K562 (cell line): Measurements from ENCODE around the gene DCAF10. TPM values are rescaled to one million over a fixed set of nuclear protein-coding genes. Genes with fewer than 3 reads are reported as not detected.

Experiments used
- ATAC-seq: fragments of 200-7000 bp; cut with Tn5 transposase; 3 replicates; pipeline ENCODE4 v1.9.1; 2020; ENCODE audit warnings: moderate library complexity
- BruUV-seq: library from RNA; stranded (reverse); fragments of 400-500 nt; replicated peaks from 2 replicates; lab custom pipeline; 2021; lab: Mats Ljungman, UMichigan
- CTCF ChIA-PET: fragments of 300-600 bp; formaldehyde crosslinking; extraction: SDS; loops from one replicate; lab custom pipeline; 2021; ENCODE audit warnings: low intra/inter-chr PET ratio; lab: Yijun Ruan, JAX
- POLR2A ChIA-PET: fragments of 300-600, 350-650 bp; sonication (Branson Sonifier 250); formaldehyde crosslinking; extraction: SDS; loops from one replicate; lab custom pipeline; 2021; ENCODE audit warnings: antibody characterized with exemption, inconsistent platforms; lab: Yijun Ruan, JAX
- DNase-seq, 4 experiments: peaks; one replicate each; pipeline versions ENCODE4 v3.0.0 to v3.0.0-alpha.2; 2011 to 2018; ENCODE audit warnings: low spot score in 3 of 4, mixed read lengths in 3 of 4; ENCODE audit errors: extremely low read depth in 1 of 4
- FAIRE-seq: peaks from 2 replicates; lab custom pipeline; 2011; peaks lifted over from hg19 to GRCh38; lab: Jason Lieb, UNC
- H2AFZ ChIP-seq: 2 replicates; pipeline ENCODE4 v1.6.0; 2011; ENCODE audit warnings: low read depth, low read length, control low read depth, inconsistent platforms
- H3K27ac ChIP-seq: fragments of 200-600 bp; 3 replicates; pipeline ENCODE4 v1.8.0; 2011; ENCODE audit warnings: low read depth, mild to moderate bottlenecking, control low read depth, inconsistent platforms, low read length, moderate library complexity, mixed read lengths; ENCODE audit errors: extremely low read depth
- H3K27me3 ChIP-seq, 2 experiments: fragments of 300-600 bp in 1 of 2; 2 replicates in 1 of 2; 3 replicates in 1 of 2; pipeline versions ENCODE4 v1.6.0 to v1.8.0; 2011; ENCODE audit warnings: inconsistent platforms in 2 of 2, low read length in 2 of 2, mild to moderate bottlenecking in 1 of 2, mixed read lengths in 1 of 2, moderate library complexity in 1 of 2; ENCODE audit not compliant: control insufficient read depth in 2 of 2, insufficient read depth in 2 of 2
- H3K36me3 ChIP-seq: fragments of 300-600 bp; 3 replicates; pipeline ENCODE4 v1.8.0; 2011; ENCODE audit warnings: mild to moderate bottlenecking, low read length, inconsistent platforms; ENCODE audit not compliant: control insufficient read depth, insufficient read depth
- H3K4me1 ChIP-seq, 2 experiments: fragments of 200-600 bp in 1 of 2; replicated peaks in 1 of 2; 2 replicates in 1 of 2; 3 replicates in 1 of 2; pipeline versions ENCODE4 v1.5.1 to v1.8.0; 2011; ENCODE audit warnings: inconsistent platforms in 2 of 2, low read length in 2 of 2, mild to moderate bottlenecking in 1 of 2, mixed read lengths in 1 of 2, moderate library complexity in 1 of 2; ENCODE audit not compliant: control insufficient read depth in 2 of 2, insufficient read depth in 2 of 2
- H3K4me2 ChIP-seq: 2 replicates; pipeline ENCODE4 v1.6.1; 2011; ENCODE audit warnings: low read length, control low read depth, inconsistent platforms, mixed read lengths; ENCODE audit not compliant: insufficient read depth
- H3K4me3 ChIP-seq: fragments of 200-600 bp; sonication (generic), shearing (Covaris generic); 2 replicates; pipeline ENCODE4 v1.5.1; 2016; ENCODE audit warnings: control low read depth, inconsistent platforms
- H3K79me2 ChIP-seq: fragments of 200-600 bp; 3 replicates; pipeline ENCODE4 v1.8.0; 2011; ENCODE audit warnings: low read length, inconsistent platforms; ENCODE audit not compliant: control insufficient read depth, insufficient read depth
- H3K9ac ChIP-seq, 2 experiments: 2 replicates each; pipeline versions ENCODE4 v1.6.0 to v1.6.1; 2011; ENCODE audit warnings: low read depth in 2 of 2, low read length in 2 of 2, control low read depth in 1 of 2, inconsistent platforms in 1 of 2, mild to moderate bottlenecking in 1 of 2, mixed read lengths in 1 of 2; ENCODE audit not compliant: insufficient read depth in 1 of 2
- H3K9me1 ChIP-seq: one replicate; pipeline ENCODE4 v1.6.0; 2011; ENCODE audit warnings: inconsistent platforms, mild to moderate bottlenecking, low read length, moderate library complexity; ENCODE audit not compliant: control insufficient read depth, insufficient read depth
- H3K9me3 ChIP-seq: replicated peaks from 2 replicates; pipeline ENCODE4 v1.5.1; 2011; ENCODE audit warnings: low read depth, low read length, inconsistent platforms; ENCODE audit not compliant: control insufficient read depth, insufficient read depth
- H4K20me1 ChIP-seq: replicated peaks from 2 replicates; pipeline ENCODE4 v1.6.1; 2011; ENCODE audit warnings: low read length, inconsistent platforms, mixed read lengths; ENCODE audit not compliant: control insufficient read depth, insufficient read depth
- ATF2 ChIP-seq: sonication (generic); formaldehyde crosslinking; IDR thresholded peaks from 2 replicates; pipeline ENCODE4 v1.8.1; 2022; ENCODE audit warnings: missing genetic modification reagents
- FIP1L1 ChIP-seq: fragments of 200-400 bp; formaldehyde crosslinking; IDR thresholded peaks from 2 replicates; pipeline ENCODE4 v1.6.1; 2018; ENCODE audit warnings: mild to moderate bottlenecking, low read depth, low read length; ENCODE audit not compliant: poor library complexity, severe bottlenecking
- FOXP4 ChIP-seq: sonication (generic); formaldehyde crosslinking; IDR thresholded peaks from 2 replicates; pipeline ENCODE4 v1.8.0; 2022; ENCODE audit warnings: mild to moderate bottlenecking, missing genetic modification reagents, borderline replicate concordance
- HDAC3 ChIP-seq: fragments of 450-650 bp; IDR thresholded peaks from 2 replicates; pipeline ENCODE4 v1.6.1; 2018; ENCODE audit warnings: borderline replicate concordance, mild to moderate bottlenecking, moderate library complexity; ENCODE audit not compliant: partially characterized antibody
- KHSRP ChIP-seq: fragments of 450-650 bp; IDR thresholded peaks from 2 replicates; pipeline ENCODE4 v1.6.1; 2017
- MBD2 ChIP-seq: sonication (generic); IDR thresholded peaks from 2 replicates; pipeline ENCODE4 v1.6.1; 2016; ENCODE audit warnings: low read depth, borderline replicate concordance
- ZNF197 ChIP-seq: fragments of 200-800 bp; sonication (Bioruptor generic); IDR thresholded peaks from 2 replicates; pipeline ENCODE4 v1.6.1; 2016; ENCODE audit warnings: low read depth, missing genetic modification characterization, missing compliant biosample characterization
- WGBS: fragments of 100-300 bp; shearing (Covaris generic); methylation state at CpG from one replicate; pipeline ENCODE4 v1.1.6; 2016; ENCODE audit warnings: low coverage, mixed read lengths; ENCODE audit not compliant: insufficient coverage; ENCODE audit errors: missing lambda C conversion rate; 5-methylcytosine and 5-hydroxymethylcytosine counted together
- in situ Hi-C: fragments of 300-500 bp; cut with MboI; formaldehyde crosslinking; loops from 4 replicates; pipeline ENCODE4 v1.15.0; 2018; ENCODE audit warnings: inconsistent platforms, mixed read lengths
- intact Hi-C: fragments of 100-400 bp; cut with micrococcal nuclease; formaldehyde crosslinking; loops from 2 replicates; pipeline ENCODE4 v1.14.2; 2022
- polyA plus RNA-seq, 8 experiments: library from polyadenylated mRNA; depleted of rRNA in 4 of 8; stranded (reverse) in 5 of 8; unstranded in 3 of 8; fragments of >200 nt; fragmentation: Nextera tagmentation in 2 of 8; fragmentation: Illumina TruSeq in 1 of 8; extraction: Ambion mirVana in 2 of 8; extraction: Trizol in 1 of 8; gene quantifications; 2 replicates each; pipeline versions ENCODE4 v1.2.1 to v1.2.3, GENCODE V29; 2011 to 2014; ENCODE audit warnings: inconsistent platforms in 1 of 8, missing spikeins in 1 of 8
- total RNA-seq, 7 experiments: library from RNA; depleted of rRNA in 6 of 7; stranded (reverse); fragments of >200 nt in 6 of 7; fragmentation: Illumina TruSeq in 2 of 7; extraction: Trizol in 2 of 7; gene quantifications; 2 replicates each; pipeline versions ENCODE4 v1.2.1 to v1.2.3, GENCODE V29; 2011 to 2021; ENCODE audit warnings: low replicate concordance in 1 of 7
- TF ChIP-seq, protein P1 (sequence below): fragments of 450-650 bp; IDR thresholded peaks from 2 replicates; pipeline ENCODE4 v1.6.1; 2016; ENCODE audit warnings: borderline replicate concordance
- TF ChIP-seq, protein P2 (sequence below): fragments of 450-650 bp; IDR thresholded peaks from 2 replicates; pipeline ENCODE4 v1.6.1; 2016; ENCODE audit warnings: low read depth, mild to moderate bottlenecking, moderate library complexity

The DCAF10 gene
- total and polyA plus RNA-seq, 9 of the 15 experiments (the other 6 are each of a cell fraction or from before 2014, with no cell fraction given), result 6.8 to 40.1 (median 16.9) TPM

- TF ChIP-seq, protein P1, sequence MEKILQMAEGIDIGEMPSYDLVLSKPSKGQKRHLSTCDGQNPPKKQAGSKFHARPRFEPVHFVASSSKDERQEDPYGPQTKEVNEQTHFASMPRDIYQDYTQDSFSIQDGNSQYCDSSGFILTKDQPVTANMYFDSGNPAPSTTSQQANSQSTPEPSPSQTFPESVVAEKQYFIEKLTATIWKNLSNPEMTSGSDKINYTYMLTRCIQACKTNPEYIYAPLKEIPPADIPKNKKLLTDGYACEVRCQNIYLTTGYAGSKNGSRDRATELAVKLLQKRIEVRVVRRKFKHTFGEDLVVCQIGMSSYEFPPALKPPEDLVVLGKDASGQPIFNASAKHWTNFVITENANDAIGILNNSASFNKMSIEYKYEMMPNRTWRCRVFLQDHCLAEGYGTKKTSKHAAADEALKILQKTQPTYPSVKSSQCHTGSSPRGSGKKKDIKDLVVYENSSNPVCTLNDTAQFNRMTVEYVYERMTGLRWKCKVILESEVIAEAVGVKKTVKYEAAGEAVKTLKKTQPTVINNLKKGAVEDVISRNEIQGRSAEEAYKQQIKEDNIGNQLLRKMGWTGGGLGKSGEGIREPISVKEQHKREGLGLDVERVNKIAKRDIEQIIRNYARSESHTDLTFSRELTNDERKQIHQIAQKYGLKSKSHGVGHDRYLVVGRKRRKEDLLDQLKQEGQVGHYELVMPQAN, result no peak
- TF ChIP-seq ZNF197 (CRISPR knock-in tag), result no peak
- TF ChIP-seq FIP1L1, result no peak
- no peak for TF ChIP-seq HDAC3
- TF ChIP-seq FOXP4 (CRISPR knock-in tag), result no peak
- TF ChIP-seq, protein P2, sequence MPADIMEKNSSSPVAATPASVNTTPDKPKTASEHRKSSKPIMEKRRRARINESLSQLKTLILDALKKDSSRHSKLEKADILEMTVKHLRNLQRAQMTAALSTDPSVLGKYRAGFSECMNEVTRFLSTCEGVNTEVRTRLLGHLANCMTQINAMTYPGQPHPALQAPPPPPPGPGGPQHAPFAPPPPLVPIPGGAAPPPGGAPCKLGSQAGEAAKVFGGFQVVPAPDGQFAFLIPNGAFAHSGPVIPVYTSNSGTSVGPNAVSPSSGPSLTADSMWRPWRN, result no peak
- no peak for TF ChIP-seq KHSRP
- TF ChIP-seq MBD2, result no peak
- TF ChIP-seq ATF2 (CRISPR knock-in tag), result no peak
- intact Hi-C loops (no loop called here), in situ Hi-C loops (no loop called here)
- no peaks in the 10 kb centered on the region for H3K79me2 ChIP-seq
- no peak overlapping the region for H3K9ac ChIP-seq
- 100% methylated on average over 4 of the region's 4 CpGs for WGBS
- no peak overlapping the region for H3K4me3 ChIP-seq
- H3K9me3 ChIP-seq, result no peaks in the 10 kb centered on the region
- H3K27me3 ChIP-seq, result no peaks in the 10 kb centered on the region
- no peak overlapping the region for H3K27ac ChIP-seq
- no peak for FAIRE-seq
- ChIA-PET POLR2A (interaction anchor here (1.1 kb wide), 1 partner anchor 13 kb away, joined by 3 read pairs; no protein-coding TSS in a partner anchor), CTCF (no interaction called here)
- DNase-seq, result no peak
- H3K4me1 ChIP-seq, result no peaks in the 10 kb centered on the region
- peaks cover 58% of the 10 kb centered on the region for H3K36me3 ChIP-seq
- no peak for ATAC-seq
- H3K9me1 ChIP-seq, result no peaks in the 10 kb centered on the region
- H4K20me1 ChIP-seq, result no peaks in the 10 kb centered on the region
- H3K4me2 ChIP-seq, result no peak overlapping the region
- H2AFZ ChIP-seq, result no peak overlapping the region
- no TSS peak for BruUV-seq
These were observed 27.0 kb downstream of the DCAF10 start for GRCh38 chr9:37827483-37828165.
